IMR-90 (cell line): Measurements from ENCODE around the gene MLKL. TPM values are rescaled to one million over a fixed set of nuclear protein-coding genes. Genes with fewer than 3 reads are reported as not detected.

Experiments used
- ATAC-seq: fragments of 200-7000 bp; cut with Tn5 transposase; 2 replicates; pipeline ENCODE4 v1.9.1; 2020; ENCODE audit warnings: low read depth, mild to moderate bottlenecking, moderate library complexity
- BruUV-seq: library from RNA; stranded (reverse); fragments of 400-500 nt; replicated peaks from 2 replicates; lab custom pipeline; 2021; lab: Mats Ljungman, UMichigan
- CTCF ChIA-PET: fragments of 300-600 bp; formaldehyde crosslinking; extraction: SDS; loops from one replicate; lab custom pipeline; 2021; ENCODE audit warnings: antibody characterized with exemption; lab: Yijun Ruan, JAX
- POLR2A ChIA-PET: fragments of 300-600 bp; sonication (Branson Sonifier 250); formaldehyde crosslinking; loops from one replicate; lab custom pipeline; 2022; ENCODE audit warnings: antibody characterized with exemption; ENCODE audit not compliant: unreplicated experiment; lab: Charles Lee
- DNase-seq: peaks from one replicate; pipeline ENCODE4 v3.0.0; 2013
- H2AFZ ChIP-seq: replicated peaks from 2 replicates; pipeline ENCODE3; 2013; ENCODE audit warnings: low read length, mild to moderate bottlenecking; ENCODE audit not compliant: poor library complexity
- H2AK5ac ChIP-seq: 2 replicates; pipeline ENCODE4 v1.6.1; 2013; ENCODE audit warnings: low read depth, low read length, inconsistent platforms
- H2AK9ac ChIP-seq: replicated peaks from 2 replicates; pipeline ENCODE3; 2013; ENCODE audit warnings: mild to moderate bottlenecking, low read depth, low read length, moderate library complexity; ENCODE audit not compliant: poor library complexity
- H2BK120ac ChIP-seq: 2 replicates; pipeline ENCODE4 v1.6.1; 2013; ENCODE audit warnings: low read depth, low read length, inconsistent platforms
- H2BK15ac ChIP-seq: 3 replicates; pipeline ENCODE4 v1.6.1; 2013; ENCODE audit warnings: low read depth, low read length, inconsistent platforms
- H2BK20ac ChIP-seq: 2 replicates; pipeline ENCODE4 v1.6.1; 2013; ENCODE audit warnings: low read depth, mild to moderate bottlenecking, inconsistent platforms, low read length, moderate library complexity
- H2BK5ac ChIP-seq: 2 replicates; pipeline ENCODE4 v1.6.1; 2013; ENCODE audit warnings: mild to moderate bottlenecking, low read depth, low read length, inconsistent platforms; ENCODE audit not compliant: poor library complexity, severe bottlenecking
- H3K14ac ChIP-seq: replicated peaks from 2 replicates; pipeline ENCODE4 v1.6.1; 2013; ENCODE audit warnings: low read depth, low read length, inconsistent platforms
- H3K18ac ChIP-seq: 2 replicates; pipeline ENCODE4 v1.6.1; 2013; ENCODE audit warnings: low read depth, low read length, control low read depth
- H3K23ac ChIP-seq: 2 replicates; pipeline ENCODE4 v1.6.1; 2013; ENCODE audit warnings: low read depth, low read length, inconsistent platforms
- H3K27ac ChIP-seq: 2 replicates; pipeline ENCODE4 v1.5.1; 2013; ENCODE audit warnings: mild to moderate bottlenecking, control low read depth, low read length; ENCODE audit not compliant: insufficient read depth
- H3K27me3 ChIP-seq: 2 replicates; pipeline ENCODE4 v1.6.1; 2013; ENCODE audit warnings: low read length; ENCODE audit not compliant: control insufficient read depth, insufficient read depth
- H3K36me3 ChIP-seq: 2 replicates; pipeline ENCODE4 v1.6.1; 2013; ENCODE audit warnings: low read length, mixed read lengths; ENCODE audit not compliant: control insufficient read depth, insufficient read depth
- H3K4ac ChIP-seq: 2 replicates; pipeline ENCODE4 v1.6.1; 2013; ENCODE audit warnings: low read depth, low read length, inconsistent platforms
- H3K4me1 ChIP-seq: 2 replicates; pipeline ENCODE4 v1.6.1; 2013; ENCODE audit warnings: low read length, mixed read lengths; ENCODE audit not compliant: control insufficient read depth, insufficient read depth
- H3K4me2 ChIP-seq: 2 replicates; pipeline ENCODE4 v1.6.1; 2013; ENCODE audit warnings: low read depth, mild to moderate bottlenecking, control low read depth, low read length, moderate library complexity
- H3K4me3 ChIP-seq: 2 replicates; pipeline ENCODE4 v1.5.1; 2013; ENCODE audit warnings: low read depth, mild to moderate bottlenecking, control low read depth, low read length, moderate library complexity; ENCODE audit not compliant: insufficient read depth
- H3K56ac ChIP-seq: 2 replicates; pipeline ENCODE4 v1.6.1; 2013; ENCODE audit warnings: low read length, inconsistent platforms; ENCODE audit not compliant: insufficient read depth; ENCODE audit errors: extremely low read depth
- H3K79me1 ChIP-seq, 2 experiments: 2 replicates each; pipeline ENCODE4 v1.6.1; 2013; ENCODE audit warnings: low read length in 2 of 2, inconsistent platforms in 1 of 2, low read depth in 1 of 2
- H3K9ac ChIP-seq: 2 replicates; pipeline ENCODE4 v1.6.1; 2013; ENCODE audit warnings: low read depth, low read length, control low read depth
- H3K9me1 ChIP-seq: 2 replicates; pipeline ENCODE4 v1.6.1; 2013; ENCODE audit warnings: low read length, inconsistent platforms; ENCODE audit not compliant: insufficient read depth
- H3K9me3 ChIP-seq: 2 replicates; pipeline ENCODE4 v1.6.1; 2013; ENCODE audit warnings: low read length; ENCODE audit not compliant: control insufficient read depth, insufficient read depth
- H4K20me1 ChIP-seq: 2 replicates; pipeline ENCODE4 v1.6.1; 2013; ENCODE audit warnings: low read length, inconsistent platforms; ENCODE audit not compliant: insufficient read depth
- H4K5ac ChIP-seq: 2 replicates; pipeline ENCODE4 v1.6.1; 2013; ENCODE audit warnings: mild to moderate bottlenecking, low read depth, low read length, control low read depth
- H4K8ac ChIP-seq, 2 experiments: 2 replicates each; pipeline ENCODE4 v1.6.1; 2013; ENCODE audit warnings: low read depth in 2 of 2, low read length in 2 of 2, control low read depth in 1 of 2, inconsistent platforms in 1 of 2
- H4K91ac ChIP-seq: 2 replicates; pipeline ENCODE4 v1.6.1; 2013; ENCODE audit warnings: low read depth, low read length, inconsistent platforms; ENCODE audit not compliant: insufficient read depth
- BHLHE40 ChIP-seq: fragments of 150-350 bp; IDR thresholded peaks from 2 replicates; pipeline ENCODE4 v1.6.1; 2016; ENCODE audit warnings: mild to moderate bottlenecking, low read depth, low read length
- CEBPB ChIP-seq: IDR thresholded peaks from 2 replicates; pipeline ENCODE4 v1.6.1; 2012; ENCODE audit warnings: low read depth, low read length, improper control_type of control experiment
- CHD1 ChIP-seq: IDR thresholded peaks from 2 replicates; pipeline ENCODE4 v1.6.1; 2012; ENCODE audit warnings: low read depth, low read length, improper control_type of control experiment
- CTCF ChIP-seq: conservative IDR thresholded peaks from 2 replicates; pipeline ENCODE4 v1.5.1; 2012; ENCODE audit warnings: mild to moderate bottlenecking, low read depth, low read length, improper control_type of control experiment
- ELK1 ChIP-seq: fragments of 150-350 bp; IDR thresholded peaks from 2 replicates; pipeline ENCODE4 v1.6.1; 2016; ENCODE audit warnings: low read depth, mild to moderate bottlenecking, low read length, moderate library complexity, borderline replicate concordance
- FOS ChIP-seq: fragments of 150-350 bp; IDR thresholded peaks from 2 replicates; pipeline ENCODE4 v1.6.1; 2016; ENCODE audit warnings: low read depth, low read length
- MAFK ChIP-seq: IDR thresholded peaks from 2 replicates; pipeline ENCODE4 v1.6.1; 2012; ENCODE audit warnings: low read depth, low read length, improper control_type of control experiment
- MAZ ChIP-seq: IDR thresholded peaks from 2 replicates; pipeline ENCODE4 v1.6.1; 2012; ENCODE audit warnings: low read depth, mild to moderate bottlenecking, low read length, improper control_type of control experiment, moderate library complexity, borderline replicate concordance
- MXI1 ChIP-seq: IDR thresholded peaks from 2 replicates; pipeline ENCODE4 v1.6.1; 2012; ENCODE audit warnings: low read depth, mild to moderate bottlenecking, low read length, moderate library complexity, borderline replicate concordance
- NFE2L2 ChIP-seq: fragments of 150-350 bp; IDR thresholded peaks from 2 replicates; pipeline ENCODE4 v1.6.1; 2016; ENCODE audit warnings: low read depth, mild to moderate bottlenecking, low read length
- POLR2A ChIP-seq: IDR thresholded peaks from 2 replicates; pipeline ENCODE4 v1.6.1; 2012; ENCODE audit warnings: mild to moderate bottlenecking, low read depth, low read length
- RAD21 ChIP-seq: IDR thresholded peaks from 2 replicates; pipeline ENCODE4 v1.6.1; 2012; ENCODE audit warnings: low read length, improper control_type of control experiment
- RCOR1 ChIP-seq: IDR thresholded peaks from 2 replicates; pipeline ENCODE4 v1.6.1; 2012; ENCODE audit warnings: mild to moderate bottlenecking, low read length, improper control_type of control experiment; ENCODE audit not compliant: insufficient replicate concordance
- RFX5 ChIP-seq: IDR thresholded peaks from 2 replicates; pipeline ENCODE4 v1.8.0; 2012; ENCODE audit warnings: low read depth, mild to moderate bottlenecking, low read length, moderate library complexity
- SMC3 ChIP-seq: fragments of 150-350 bp; IDR thresholded peaks from 2 replicates; pipeline ENCODE4 v1.6.1; 2016; ENCODE audit warnings: low read depth, mild to moderate bottlenecking, antibody characterized with exemption, low read length, moderate library complexity
- USF2 ChIP-seq: fragments of 150-350 bp; IDR thresholded peaks from 2 replicates; pipeline ENCODE4 v1.6.1; 2017; ENCODE audit warnings: mild to moderate bottlenecking, antibody characterized with exemption, low read length, low read depth
- WGBS, 2 experiments: methylation state at CpG; one replicate each; pipeline versions ENCODE4 v1.1.5 to v1.1.7; 2013; ENCODE audit warnings: missing lambda C conversion rate in 2 of 2; ENCODE audit not compliant: insufficient read length in 1 of 2; ENCODE audit errors: extremely low coverage in 2 of 2; 5-methylcytosine and 5-hydroxymethylcytosine counted together
- dilution Hi-C: fragments of 300-500 bp; cut with HindIII; formaldehyde crosslinking; loops from one replicate; pipeline ENCODE4 v1.14.3; 2018; ENCODE audit warnings: low sequenced_read_pairs; ENCODE audit not compliant: unreplicated experiment
- in situ Hi-C: fragments of 300-500 bp; cut with MboI; formaldehyde crosslinking; loops from 3 replicates; pipeline ENCODE4 v1.14.3; 2019; ENCODE audit warnings: low sequenced_read_pairs, inconsistent platforms, mixed read lengths
- intact Hi-C: fragments of 100-400 bp; cut with micrococcal nuclease; formaldehyde crosslinking; loops from 2 replicates; pipeline ENCODE4 v1.10.0; 2022
- polyA plus RNA-seq, 3 experiments: library from polyadenylated mRNA; depleted of rRNA; stranded (reverse); fragments of >200 nt; gene quantifications; 2 replicates each; pipeline ENCODE4 v1.2.3, GENCODE V29; 2012; ENCODE audit warnings: low replicate concordance in 1 of 3
- total RNA-seq: library from RNA; depleted of rRNA; stranded (reverse); fragments of >200 nt; gene quantifications from 2 replicates; pipeline ENCODE4 v1.2.3, GENCODE V29; 2012

Gene MLKL
- total and polyA plus RNA-seq, 2 of the 4 experiments (the other 2 are of a cell fraction) = 3.6 to 4.5 TPM

- BruUV-seq = no TSS peak
- H3K9ac ChIP-seq = no peak overlapping the region
These were observed 50.7 kb downstream of the MLKL start for GRCh38 chr16:74649839-74650504.

More at GRCh38 chr16:74649839-74650504, 50.7 kb downstream of the MLKL start:
- H3K9me1 ChIP-seq = peaks cover 4% of the 10 kb centered on the region; the same call in 1 of the 2 replicates
- no peak overlapping the region for H2AK9ac ChIP-seq
- no peak overlapping the region for H2BK120ac ChIP-seq
- ChIA-PET POLR2A (no interaction called here), CTCF (no interaction called here)
- no peak overlapping the region for H3K18ac ChIP-seq
- TF ChIP-seq SMC3 (no peak), CEBPB (no peak), CHD1 (no peak), MXI1 (no peak), ELK1 (no peak), RFX5 (no peak), POLR2A (no peak), RCOR1 (no peak), RAD21 (no peak), CTCF (no peak), FOS (no peak), USF2 (no peak), NFE2L2 (no peak), MAFK (no peak), BHLHE40 (no peak), MAZ (no peak)
- no CpG with 5 or more reads among the region's 1 CpG for WGBS, 2 experiments
- H3K36me3 ChIP-seq = peaks cover 25% of the 10 kb centered on the region
- no peak overlapping the region for H2AFZ ChIP-seq
- DNase-seq (no peak), ATAC-seq (no peak)
- H4K91ac ChIP-seq = no peak overlapping the region
- no peak overlapping the region for H3K56ac ChIP-seq
- H3K23ac ChIP-seq = no peak overlapping the region
- no peak overlapping the region for H2BK20ac ChIP-seq
- intact Hi-C loops = no loop called here
- no peak overlapping the region for H3K27ac ChIP-seq
- in situ Hi-C loops = no loop called here
- dilution Hi-C loops = no loop called here
- H3K4ac ChIP-seq = no peak overlapping the region
- peaks cover 37 to 64% of the 10 kb centered on the region in 2 experiments for H3K79me1 ChIP-seq
- H2BK5ac ChIP-seq = no peak overlapping the region
- no peak overlapping the region for H3K4me3 ChIP-seq
- peaks cover 4% of the 10 kb centered on the region for H3K4me1 ChIP-seq
- H2AK5ac ChIP-seq = no peak overlapping the region
- H2BK15ac ChIP-seq = no peak overlapping the region
- no peak overlapping the region for H3K14ac ChIP-seq
- H3K27me3 ChIP-seq = no peaks in the 10 kb centered on the region
- no peak overlapping the region for H3K4me2 ChIP-seq
- no peak overlapping the region for H4K8ac ChIP-seq
- peaks cover 16% of the 10 kb centered on the region for H4K20me1 ChIP-seq
- no peak overlapping the region for H4K5ac ChIP-seq
- H3K9me3 ChIP-seq = no peaks in the 10 kb centered on the region
